Measurements from ENCODE around the gene FBLN2. TPM values are rescaled to one million over a fixed set of nuclear protein-coding genes. Genes with fewer than 3 reads are reported as not detected.

FBLN2 gene
- total and polyA plus RNA-seq, 4 donors, result 1.3 to 9.1 (median 4.3) TPM

DNA sequence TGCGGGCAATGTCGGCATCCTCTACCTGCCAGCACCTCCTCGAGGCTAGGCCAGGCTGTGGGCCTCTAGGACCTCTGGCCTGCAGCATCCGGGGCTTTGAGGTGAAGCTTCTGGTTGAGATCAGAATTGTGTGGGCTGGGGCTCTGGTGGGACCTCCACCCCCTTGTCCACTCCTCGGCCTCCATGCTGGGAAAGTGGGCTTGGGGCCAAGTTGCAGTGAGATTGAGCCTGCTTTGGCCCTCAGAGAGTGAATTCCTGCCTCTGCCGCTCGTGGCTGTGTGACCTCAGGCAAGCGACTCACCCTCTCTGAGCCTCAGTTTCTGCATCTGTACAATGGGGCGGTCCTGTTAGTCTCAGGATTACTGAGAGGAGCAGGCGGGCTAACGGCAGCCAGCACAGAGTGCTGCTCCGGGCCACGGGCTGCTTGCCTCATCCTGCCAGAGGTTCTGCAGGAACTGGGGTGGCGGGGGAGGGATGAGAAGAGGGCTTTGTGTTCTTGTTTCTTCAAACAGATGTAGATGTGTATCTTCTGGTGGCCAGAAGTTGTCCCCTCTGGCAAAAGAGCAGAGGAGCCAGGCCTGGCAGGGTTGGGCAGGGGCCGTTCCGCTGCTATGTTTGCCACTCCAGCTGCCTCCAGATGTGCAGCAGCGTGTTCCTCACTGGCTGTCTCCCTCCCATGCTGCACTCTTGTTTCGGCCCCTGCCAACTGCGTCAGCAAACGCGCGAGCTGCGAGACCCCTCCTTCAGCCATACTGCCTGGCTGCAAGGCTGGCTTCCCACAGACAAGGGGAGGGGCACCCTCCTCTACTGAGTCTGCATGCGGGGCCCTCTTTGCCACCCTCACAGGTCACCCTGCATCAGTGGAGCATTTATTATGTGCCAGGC lies 33.7 kb downstream of the FBLN2 start:
- TF ChIP-seq, protein P1, sequence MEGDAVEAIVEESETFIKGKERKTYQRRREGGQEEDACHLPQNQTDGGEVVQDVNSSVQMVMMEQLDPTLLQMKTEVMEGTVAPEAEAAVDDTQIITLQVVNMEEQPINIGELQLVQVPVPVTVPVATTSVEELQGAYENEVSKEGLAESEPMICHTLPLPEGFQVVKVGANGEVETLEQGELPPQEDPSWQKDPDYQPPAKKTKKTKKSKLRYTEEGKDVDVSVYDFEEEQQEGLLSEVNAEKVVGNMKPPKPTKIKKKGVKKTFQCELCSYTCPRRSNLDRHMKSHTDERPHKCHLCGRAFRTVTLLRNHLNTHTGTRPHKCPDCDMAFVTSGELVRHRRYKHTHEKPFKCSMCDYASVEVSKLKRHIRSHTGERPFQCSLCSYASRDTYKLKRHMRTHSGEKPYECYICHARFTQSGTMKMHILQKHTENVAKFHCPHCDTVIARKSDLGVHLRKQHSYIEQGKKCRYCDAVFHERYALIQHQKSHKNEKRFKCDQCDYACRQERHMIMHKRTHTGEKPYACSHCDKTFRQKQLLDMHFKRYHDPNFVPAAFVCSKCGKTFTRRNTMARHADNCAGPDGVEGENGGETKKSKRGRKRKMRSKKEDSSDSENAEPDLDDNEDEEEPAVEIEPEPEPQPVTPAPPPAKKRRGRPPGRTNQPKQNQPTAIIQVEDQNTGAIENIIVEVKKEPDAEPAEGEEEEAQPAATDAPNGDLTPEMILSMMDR (IDR thresholded peaks at IDR 0.05; ENCODE audit: low read depth, low read length, missing input control), result no peak
- TF ChIP-seq, protein P2, sequence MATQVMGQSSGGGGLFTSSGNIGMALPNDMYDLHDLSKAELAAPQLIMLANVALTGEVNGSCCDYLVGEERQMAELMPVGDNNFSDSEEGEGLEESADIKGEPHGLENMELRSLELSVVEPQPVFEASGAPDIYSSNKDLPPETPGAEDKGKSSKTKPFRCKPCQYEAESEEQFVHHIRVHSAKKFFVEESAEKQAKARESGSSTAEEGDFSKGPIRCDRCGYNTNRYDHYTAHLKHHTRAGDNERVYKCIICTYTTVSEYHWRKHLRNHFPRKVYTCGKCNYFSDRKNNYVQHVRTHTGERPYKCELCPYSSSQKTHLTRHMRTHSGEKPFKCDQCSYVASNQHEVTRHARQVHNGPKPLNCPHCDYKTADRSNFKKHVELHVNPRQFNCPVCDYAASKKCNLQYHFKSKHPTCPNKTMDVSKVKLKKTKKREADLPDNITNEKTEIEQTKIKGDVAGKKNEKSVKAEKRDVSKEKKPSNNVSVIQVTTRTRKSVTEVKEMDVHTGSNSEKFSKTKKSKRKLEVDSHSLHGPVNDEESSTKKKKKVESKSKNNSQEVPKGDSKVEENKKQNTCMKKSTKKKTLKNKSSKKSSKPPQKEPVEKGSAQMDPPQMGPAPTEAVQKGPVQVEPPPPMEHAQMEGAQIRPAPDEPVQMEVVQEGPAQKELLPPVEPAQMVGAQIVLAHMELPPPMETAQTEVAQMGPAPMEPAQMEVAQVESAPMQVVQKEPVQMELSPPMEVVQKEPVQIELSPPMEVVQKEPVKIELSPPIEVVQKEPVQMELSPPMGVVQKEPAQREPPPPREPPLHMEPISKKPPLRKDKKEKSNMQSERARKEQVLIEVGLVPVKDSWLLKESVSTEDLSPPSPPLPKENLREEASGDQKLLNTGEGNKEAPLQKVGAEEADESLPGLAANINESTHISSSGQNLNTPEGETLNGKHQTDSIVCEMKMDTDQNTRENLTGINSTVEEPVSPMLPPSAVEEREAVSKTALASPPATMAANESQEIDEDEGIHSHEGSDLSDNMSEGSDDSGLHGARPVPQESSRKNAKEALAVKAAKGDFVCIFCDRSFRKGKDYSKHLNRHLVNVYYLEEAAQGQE (IDR thresholded peaks at IDR 0.05), result no peak
- TF ChIP-seq, protein P3, sequence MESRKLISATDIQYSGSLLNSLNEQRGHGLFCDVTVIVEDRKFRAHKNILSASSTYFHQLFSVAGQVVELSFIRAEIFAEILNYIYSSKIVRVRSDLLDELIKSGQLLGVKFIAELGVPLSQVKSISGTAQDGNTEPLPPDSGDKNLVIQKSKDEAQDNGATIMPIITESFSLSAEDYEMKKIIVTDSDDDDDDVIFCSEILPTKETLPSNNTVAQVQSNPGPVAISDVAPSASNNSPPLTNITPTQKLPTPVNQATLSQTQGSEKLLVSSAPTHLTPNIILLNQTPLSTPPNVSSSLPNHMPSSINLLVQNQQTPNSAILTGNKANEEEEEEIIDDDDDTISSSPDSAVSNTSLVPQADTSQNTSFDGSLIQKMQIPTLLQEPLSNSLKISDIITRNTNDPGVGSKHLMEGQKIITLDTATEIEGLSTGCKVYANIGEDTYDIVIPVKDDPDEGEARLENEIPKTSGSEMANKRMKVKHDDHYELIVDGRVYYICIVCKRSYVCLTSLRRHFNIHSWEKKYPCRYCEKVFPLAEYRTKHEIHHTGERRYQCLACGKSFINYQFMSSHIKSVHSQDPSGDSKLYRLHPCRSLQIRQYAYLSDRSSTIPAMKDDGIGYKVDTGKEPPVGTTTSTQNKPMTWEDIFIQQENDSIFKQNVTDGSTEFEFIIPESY (IDR thresholded peaks at IDR 0.05), result no peak
- TF ChIP-seq EGR1 (IDR thresholded peaks at IDR 0.05; ENCODE audit: low read depth in 2 of 2), result no peak
- Histone ChIP-seq H3K27me3 (ENCODE audit: control insufficient read depth in 4 of 4, insufficient read depth in 4 of 4, low read length in 3 of 4) (peaks cover 0 to 2% (median 0%) of the 10 kb centered on the region in 4 donors), H3K27ac (ENCODE audit: low read depth in 1 of 2, low read length in 2 of 2) (no peak overlapping the region), H3K9ac (ENCODE audit: low read depth in 1 of 2, low read length in 2 of 2) (no peak overlapping the region), H3K4me1 (ENCODE audit: control insufficient read depth in 4 of 4, insufficient read depth in 4 of 4, low read length in 3 of 4) (no peaks in the 10 kb centered on the region), H3K36me3 (ENCODE audit: control insufficient read depth in 4 of 4, insufficient read depth in 3 of 4, low read depth in 1 of 4, low read length in 3 of 4) (no peaks in the 10 kb centered on the region), H3K9me3 (ENCODE audit: control insufficient read depth in 4 of 4, low read length in 3 of 4) (no peaks in the 10 kb centered on the region), H3K4me3 (ENCODE audit: low read depth in 1 of 3, low read length in 3 of 3) (no peak overlapping the region)
- 93% methylated on average over 24 of the region's 24 CpGs for WGBS
- no peak for DNase-seq (ENCODE audit: low spot score)

DNA sequence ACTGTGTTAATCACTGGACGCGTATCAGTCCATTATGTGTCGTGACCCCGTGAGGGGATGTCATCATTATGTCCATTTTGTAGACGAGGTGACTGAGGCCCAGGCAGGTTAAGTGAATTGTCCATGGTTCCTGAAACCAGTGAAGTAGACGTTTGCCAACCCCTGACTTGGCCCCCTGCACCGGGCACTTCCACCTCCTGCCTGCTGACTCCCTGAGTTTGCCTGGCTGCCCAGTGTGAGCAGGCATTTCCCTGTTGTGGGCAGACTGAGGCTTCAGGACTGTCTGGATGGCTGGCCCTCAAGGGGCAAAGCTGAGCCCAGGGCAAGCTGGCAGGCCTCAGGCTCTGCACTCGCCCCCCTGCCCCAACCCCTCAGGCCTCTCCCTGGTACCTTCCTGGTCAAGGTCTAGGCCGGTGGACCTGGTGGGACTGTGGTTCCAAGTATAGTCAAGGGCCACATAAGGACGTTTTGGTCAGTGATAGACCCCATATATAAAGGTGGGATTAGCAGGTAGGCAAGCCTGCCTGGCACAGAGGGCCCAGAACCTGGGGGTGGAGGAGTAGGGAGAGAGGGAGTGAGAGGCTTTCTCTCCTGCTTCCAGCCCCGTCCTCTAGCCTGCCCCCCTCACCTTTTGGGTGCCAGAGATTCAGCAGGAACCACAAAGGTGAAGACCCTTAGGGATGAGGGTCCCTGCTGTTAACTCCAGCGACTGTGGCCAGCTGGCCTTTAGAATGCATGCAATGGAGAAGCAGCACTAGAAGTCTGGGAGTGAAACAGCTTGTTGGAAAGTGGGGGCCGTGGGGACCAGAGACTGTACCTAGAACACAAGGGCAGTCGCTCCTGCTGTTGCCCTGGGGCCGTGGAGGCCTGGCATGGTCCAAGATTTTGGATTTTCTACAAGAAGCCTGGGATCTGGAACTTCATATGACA lies 34.6 kb downstream of the FBLN2 start:
- TF ChIP-seq, protein P2 (IDR thresholded peaks at IDR 0.05), result no peak
- Histone ChIP-seq H3K36me3 (ENCODE audit: control insufficient read depth in 4 of 4, insufficient read depth in 3 of 4, low read depth in 1 of 4, low read length in 3 of 4) (no peaks in the 10 kb centered on the region), H3K4me3 (ENCODE audit: low read depth in 1 of 3, low read length in 3 of 3) (no peak overlapping the region), H3K9ac (ENCODE audit: low read depth in 1 of 2, low read length in 2 of 2) (no peak overlapping the region), H3K4me1 (ENCODE audit: control insufficient read depth in 4 of 4, insufficient read depth in 4 of 4, low read length in 3 of 4) (no peaks in the 10 kb centered on the region), H3K27ac (ENCODE audit: low read depth in 1 of 2, low read length in 2 of 2) (no peak overlapping the region), H3K9me3 (ENCODE audit: control insufficient read depth in 4 of 4, low read length in 3 of 4) (no peaks in the 10 kb centered on the region), H3K27me3 (ENCODE audit: control insufficient read depth in 4 of 4, insufficient read depth in 4 of 4, low read length in 3 of 4) (peaks cover 0 to 2% (median 0%) of the 10 kb centered on the region in 4 donors)
- no peak for DNase-seq (ENCODE audit: low spot score)
- 87% methylated on average over 15 of the region's 15 CpGs for WGBS
